Activated CD4-positive, alpha-beta T cell treated with anti-CD3 and anti-CD28 coated beads, Interleukin-2, amount 50 U/mL, for 1 hour (primary cell): ENCODE data around the gene NUP37.
"Not testable (repeated sequence)": the region's sequence is repeated elsewhere in the genome, so short reads cannot be mapped to it uniquely, and the experiment has no call there.

Experiments used
- DNase-seq: peaks from one replicate; pipeline ENCODE4 v3.0.0-alpha.2; 2020

Gene NUP37

DNA sequence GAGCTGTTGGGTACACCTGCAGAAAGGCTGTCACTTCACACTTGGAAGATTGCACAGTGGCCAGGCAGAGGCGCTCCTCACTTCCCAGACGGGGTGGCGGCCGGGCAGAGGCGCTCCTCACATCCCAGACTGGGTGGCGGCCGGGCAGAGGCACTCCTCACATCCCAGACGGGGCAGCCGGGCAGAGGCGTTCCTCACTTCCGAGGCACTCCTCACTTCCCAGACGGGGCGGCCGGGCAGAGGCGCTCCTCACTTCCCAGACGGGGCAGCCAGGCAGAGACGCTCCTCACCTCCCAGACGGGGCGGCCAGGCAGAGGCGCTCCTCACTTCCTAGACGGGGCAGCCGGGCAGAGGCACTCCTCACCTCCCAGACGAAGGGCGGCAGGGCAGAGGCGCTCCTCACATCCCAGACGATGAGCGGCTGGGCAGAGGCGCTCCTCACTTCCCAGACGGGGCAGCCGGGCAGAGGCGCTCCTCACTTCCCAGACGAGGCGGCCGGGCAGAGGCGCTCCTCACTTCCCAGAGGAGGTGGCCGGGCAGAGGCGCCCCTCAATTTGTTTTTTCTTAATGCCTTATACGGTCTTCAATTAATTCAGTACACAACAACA lies 30.6 kb downstream of the NUP37 start:
- DNase-seq, result not testable (repeated sequence)

DNA sequence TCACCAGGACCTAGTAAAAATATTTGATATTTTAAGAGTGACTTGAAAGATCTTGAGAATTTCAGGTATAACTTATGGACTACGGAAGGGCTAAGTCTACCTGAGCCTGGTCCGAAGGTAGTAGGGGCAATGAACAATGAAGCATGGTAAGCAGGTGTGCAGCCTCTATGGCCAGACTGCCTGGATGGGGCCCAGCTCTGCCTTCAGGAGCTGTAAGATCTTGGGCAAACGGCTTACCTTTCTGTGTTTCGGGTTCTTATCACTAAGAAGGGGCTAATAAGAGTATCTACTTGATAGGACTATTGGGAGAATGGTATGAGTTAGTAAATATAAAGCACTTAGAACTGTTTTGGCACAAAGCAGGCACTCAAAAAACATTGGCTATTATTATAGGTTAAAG lies 39.1 kb downstream of the NUP37 start:
- DNase-seq, result no peak

DNA sequence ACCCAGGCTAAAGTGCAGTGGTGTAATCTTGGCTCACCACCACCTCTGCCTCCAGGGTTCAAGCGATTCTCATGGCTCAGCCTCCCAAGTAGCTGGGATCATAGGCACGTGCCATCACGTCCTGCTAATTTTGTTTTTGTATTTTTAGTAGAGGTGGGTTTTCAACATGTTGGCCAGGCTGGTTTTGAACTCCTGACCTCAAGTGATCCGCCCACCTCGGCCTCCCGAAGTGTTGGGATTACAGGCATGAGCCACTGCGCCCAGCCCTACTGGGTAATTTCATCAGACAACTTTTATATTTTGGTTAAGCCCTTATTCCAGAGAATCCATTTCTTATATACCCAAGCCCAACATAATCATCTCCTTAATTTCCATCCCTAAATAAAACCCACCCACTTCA lies 47.8 kb downstream of the NUP37 start:
- not testable (repeated sequence) for DNase-seq

DNA sequence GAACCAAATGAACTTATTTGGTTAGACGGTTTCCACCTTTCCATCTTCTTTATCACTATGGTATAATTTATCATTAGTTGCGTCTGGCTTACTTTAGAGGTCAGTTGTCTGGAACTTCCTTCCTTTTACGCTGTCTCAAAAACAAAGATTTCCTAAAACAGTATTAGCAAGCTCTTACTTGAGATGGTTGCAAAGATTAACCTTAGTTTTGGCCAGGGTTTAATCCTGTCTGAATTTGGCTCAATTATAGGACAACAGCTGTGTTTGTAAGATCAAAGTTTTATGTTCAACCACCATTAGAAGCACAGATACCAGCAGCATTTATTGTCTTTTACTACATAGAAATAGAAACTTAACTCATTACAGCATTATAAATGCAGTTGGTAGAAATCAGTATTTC lies 50.2 kb downstream of the NUP37 start:
- no peak for DNase-seq

GRCh38 chr12:102067574-102068258 lies 52.2 kb downstream of the NUP37 start:
- no peak for DNase-seq

GRCh38 chr12:102064476-102064875 lies 55.4 kb downstream of the NUP37 start:
- no peak for DNase-seq

GRCh38 chr12:102063069-102063468 lies 56.8 kb downstream of the NUP37 start:
- no peak for DNase-seq

- no peak for DNase-seq
Observed at GRCh38 chr12:102062419-102062806, 57.5 kb downstream of the NUP37 start.

DNA sequence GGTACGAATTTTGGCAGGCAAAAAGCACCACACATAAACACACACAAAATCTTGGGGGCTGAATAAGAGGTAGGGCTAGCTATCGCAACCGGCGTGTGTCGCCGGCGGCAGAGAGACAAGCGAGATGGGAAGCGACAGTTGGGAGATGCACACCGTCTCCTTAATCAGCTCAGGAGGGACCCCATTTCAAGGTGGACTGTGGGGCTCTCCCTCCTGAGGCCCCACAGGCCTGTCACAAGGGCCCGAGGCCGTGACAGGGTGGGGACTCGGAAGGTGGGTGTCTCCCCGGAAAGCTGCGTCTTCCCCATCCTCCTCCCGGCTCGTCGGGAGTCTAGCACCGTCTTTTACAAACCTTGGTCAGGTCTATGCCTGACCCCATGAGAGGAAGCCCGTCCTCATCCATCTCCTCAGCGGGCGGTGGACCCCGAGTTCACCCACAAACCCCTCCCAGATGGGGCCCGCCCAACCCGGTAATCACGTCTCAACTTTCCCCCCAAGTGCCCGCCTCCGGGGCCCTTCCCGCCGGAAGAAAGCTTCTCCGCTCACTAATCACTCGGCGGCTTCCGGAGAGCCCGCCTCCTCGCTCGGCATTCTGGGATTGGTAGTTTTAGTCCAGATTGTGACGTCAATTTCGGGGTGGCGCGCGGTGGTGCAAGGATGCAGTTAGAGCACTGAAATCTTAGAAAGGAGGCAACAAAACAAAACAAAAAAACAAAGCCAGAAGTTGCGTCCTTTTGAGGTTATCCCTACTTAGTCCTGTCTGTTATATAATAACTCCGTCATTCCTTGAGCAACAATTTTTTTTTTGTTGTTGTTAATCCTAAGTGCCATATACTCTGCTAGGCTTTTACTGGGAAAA lies 58.1 kb downstream of the NUP37 start, which contains the start of gene WASHC3:
WASHC3 (minus strand) TSS at position 432 of the 859 bp plus-strand sequence; CDS start at position 403, 29 bp downstream.
- DNase-seq, result peak; percentile 95

DNA sequence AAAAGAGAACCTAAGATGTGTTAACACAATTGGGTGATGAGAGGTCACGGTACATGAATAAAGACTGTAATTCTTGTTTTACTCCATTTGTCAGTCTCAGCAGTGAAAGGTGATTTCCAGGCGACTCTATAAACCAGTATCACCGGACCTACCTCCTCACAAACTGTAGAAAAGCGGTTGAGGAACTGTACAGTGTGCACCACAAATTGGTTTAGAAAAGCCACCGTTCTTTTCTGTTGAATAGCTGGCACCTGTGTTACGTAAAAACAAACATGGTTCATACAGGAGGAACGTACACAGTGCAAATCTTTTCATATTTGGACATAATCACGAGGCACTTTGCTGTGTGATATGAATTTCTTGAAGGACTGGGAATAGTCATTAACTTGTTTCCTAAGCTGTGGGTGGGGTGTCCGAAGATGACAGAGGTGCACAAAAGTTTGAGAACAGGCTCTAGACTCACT lies 58.8 kb downstream of the NUP37 start:
- DNase-seq, result no peak

- DNase-seq, result no peak
Observed at GRCh38 chr12:102059343-102059742, 60.6 kb downstream of the NUP37 start.

DNA sequence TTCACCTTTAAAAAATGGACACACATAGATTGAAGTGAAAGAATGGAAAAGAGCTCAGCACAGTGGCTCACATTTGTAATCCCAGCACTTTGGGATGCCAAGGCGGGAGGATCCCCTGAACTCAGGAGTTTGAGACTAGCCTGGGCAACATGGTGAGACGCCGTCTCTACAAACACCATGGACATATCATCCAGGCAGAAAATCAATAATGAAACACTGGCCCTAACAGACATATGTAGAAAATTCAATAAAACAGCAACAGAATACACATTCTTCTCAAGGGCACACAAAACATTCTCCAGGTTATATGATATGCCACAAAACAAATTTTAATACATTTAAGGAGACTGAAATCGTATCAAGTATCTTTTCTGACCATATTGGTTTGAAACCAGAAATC lies 65.6 kb downstream of the NUP37 start:
- DNase-seq, result no peak

DNA sequence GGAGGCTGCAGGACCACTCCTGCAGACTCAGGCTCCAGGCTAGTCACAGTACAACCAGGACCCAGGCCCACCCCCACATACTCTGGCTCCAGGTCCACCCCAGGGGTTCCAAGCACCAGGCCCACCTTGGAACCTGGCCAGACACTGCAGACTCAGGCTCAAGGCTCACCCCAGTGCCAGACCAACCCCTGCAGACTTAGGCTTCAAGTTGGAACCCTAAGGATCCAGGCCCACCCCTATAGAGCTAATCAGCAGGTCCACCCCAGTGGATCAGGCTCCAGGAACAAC lies 66.9 kb downstream of the NUP37 start:
- DNase-seq, result no peak

DNA sequence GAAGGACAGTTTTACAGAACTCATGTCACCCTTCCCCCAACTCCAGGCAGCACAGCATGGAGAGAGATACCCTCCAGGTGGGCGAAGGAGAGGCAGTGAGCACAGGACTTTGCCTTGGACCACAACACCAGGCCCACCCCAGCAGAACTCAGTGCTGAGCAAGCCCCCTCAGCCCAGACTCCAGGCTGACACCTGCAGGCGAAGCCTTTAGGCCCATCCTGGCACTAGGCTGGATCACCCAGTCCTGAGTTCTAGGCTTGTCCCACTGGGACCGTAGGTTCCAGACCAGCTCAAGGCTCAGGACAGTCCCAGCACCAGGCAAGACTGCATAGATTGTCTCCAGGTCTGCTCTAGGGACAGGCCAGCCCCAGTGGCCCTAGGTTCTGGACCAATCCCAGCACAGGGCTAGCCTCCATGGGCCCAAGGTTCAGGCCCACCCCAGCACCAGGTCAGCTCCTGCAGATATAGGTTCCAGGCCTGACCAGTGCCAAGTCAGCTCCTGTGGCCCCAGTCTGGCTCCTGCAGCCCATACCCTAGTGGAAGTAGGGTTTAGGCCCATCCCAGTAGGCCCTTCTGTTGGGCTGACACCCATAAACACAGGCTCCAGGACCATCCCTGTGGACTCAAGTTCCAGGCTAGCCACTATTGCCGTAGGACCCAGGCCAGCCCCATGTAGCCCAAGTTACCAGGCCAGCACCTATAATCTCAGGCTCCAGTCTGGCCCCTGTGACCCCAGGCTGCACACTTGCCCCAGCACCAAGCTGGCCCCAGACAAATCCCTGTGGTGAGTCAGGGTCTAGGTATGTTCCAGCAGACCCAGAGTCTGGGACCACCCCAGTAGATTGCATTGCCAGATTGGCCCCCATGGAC lies 67.5 kb downstream of the NUP37 start:
- no peak for DNase-seq

DNA sequence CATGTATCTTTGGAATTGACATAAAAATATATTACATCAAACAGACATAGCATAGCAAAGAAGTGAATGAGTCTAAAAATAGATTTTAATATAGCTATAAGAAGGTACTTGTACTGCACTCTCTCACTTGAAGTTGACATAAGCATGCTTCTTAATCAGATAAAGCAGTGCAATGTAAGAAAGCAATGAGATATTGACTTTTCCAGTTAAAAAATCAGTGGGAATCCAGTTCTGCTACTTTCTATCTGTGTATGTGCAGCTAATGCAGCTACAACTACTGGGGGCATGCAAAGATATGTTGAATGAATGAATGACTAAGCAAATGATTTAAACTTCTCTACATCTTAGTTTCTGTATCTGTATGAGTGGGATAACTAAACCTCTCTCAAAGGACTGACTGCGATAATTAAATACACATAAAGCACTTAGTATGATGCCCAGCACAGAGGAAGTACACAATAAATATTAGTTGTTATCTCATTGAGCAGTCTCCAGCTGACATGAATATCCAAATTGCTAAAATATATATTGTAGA lies 68.4 kb downstream of the NUP37 start:
- DNase-seq, result no peak

- no peak for DNase-seq
Observed at GRCh38 chr12:102050660-102051430, 69.1 kb downstream of the NUP37 start.

DNA sequence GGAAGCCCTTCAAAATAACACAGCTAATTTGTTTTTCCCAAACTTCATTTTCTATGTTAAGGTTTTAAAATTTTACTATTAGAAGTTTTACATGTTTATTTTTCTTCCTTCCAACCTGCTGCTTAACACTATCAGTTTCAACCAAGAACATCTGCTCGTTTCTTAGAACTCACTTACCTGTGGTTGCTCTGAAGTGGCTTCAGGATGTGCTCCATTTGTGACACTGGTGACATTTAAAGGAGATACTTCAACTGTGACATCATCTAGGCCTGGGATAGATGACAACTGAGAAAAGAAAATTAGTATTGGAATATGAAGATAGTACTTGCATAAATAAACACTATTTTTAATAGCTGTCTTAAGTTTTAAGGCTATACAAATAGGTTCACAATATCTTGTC lies 76.0 kb downstream of the NUP37 start:
- no peak for DNase-seq

GRCh38 chr12:102033991-102034745 lies 85.7 kb downstream of the NUP37 start:
- no peak for DNase-seq

DNA sequence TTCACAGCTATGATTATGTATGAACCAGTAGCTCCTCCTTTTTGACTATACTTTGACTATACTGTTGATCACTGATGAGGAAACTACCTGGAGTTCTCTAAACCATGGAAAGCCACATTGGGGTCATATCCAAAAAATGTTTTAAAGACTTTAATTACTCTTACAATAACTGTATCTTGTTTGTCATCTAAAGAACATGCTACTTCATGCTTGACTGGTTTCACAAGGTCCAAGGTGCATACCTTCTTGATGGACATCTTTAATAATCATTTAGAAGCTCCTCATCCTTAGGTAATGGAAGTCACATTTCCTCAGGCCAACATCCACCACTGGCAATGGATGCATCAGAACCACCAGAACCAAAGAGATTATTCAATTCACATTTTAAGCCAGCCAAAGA lies 88.1 kb downstream of the NUP37 start:
- DNase-seq, result no peak

DNA sequence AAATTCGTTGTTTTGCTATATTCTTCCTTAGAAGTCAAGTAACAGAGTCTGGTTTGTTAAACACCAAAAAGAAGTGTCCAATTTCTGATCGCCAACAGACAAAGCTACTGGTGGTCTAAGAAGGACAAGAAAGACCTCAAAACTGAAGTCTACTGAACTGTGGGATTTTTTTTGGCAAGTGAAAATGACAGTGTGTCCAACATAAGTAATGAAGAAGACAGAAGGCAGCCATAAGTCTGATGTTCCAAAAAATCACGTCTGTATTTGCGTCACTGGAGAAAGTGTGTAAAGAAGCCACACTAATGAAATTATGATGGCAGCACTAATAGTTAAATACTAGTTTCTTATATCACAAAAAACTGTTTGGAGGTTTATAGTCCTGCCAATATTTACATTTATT lies 90.8 kb downstream of the NUP37 start:
- DNase-seq, result no peak

DNA sequence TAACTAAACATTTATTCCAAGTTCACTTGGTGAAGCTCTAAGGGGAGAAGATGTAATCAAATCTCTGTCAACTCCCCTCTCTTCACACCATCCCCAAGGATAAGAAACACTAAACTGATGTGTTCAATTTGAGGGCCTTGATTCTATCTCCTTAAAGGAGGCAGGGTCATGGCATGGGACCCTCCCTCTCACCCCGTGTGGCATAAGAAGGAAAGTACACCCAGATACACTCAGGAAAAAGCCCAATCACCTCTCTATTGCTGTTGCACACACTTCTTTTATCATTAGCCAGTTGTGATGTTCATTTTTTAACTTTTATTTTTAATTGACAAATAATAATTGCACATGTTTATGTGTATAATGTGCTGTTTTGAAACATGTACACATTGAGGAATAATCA lies 93.2 kb downstream of the NUP37 start:
- no peak for DNase-seq
